Measurements from ENCODE around the gene BRSK1. TPM values are rescaled to one million over a fixed set of nuclear protein-coding genes. Genes with fewer than 3 reads are reported as not detected.

The BRSK1 gene
- total and polyA plus RNA-seq, 2 of the 8 experiments (the other 6 are each of a cell fraction or from before 2014, with no cell fraction given), result 27.6 to 32.7 TPM

- Histone ChIP-seq H3K4me3 (ENCODE audit: extremely low read depth in 1 of 4, insufficient read depth in 2 of 4, low read depth in 3 of 4, low read length in 4 of 4) (no peak overlapping the region), H3K9ac (replicated peaks in 1 of 4; ENCODE audit: extremely low read depth in 1 of 4, low read depth in 3 of 4, low read length in 3 of 4) (no peak overlapping the region), H2BK20ac (ENCODE audit: low read length) (no peak overlapping the region), H3K18ac (ENCODE audit: extremely low read depth, low read length) (no peak overlapping the region), H3K36me3 (ENCODE audit: control insufficient read depth in 2 of 4, insufficient read depth in 4 of 4, low read length in 3 of 4) (peaks cover 8 to 29% (median 16%) of the 10 kb centered on the region in 4 experiments; a peak in 6 of 8 replicates), H2BK5ac (ENCODE audit: low read depth, low read length) (peak overlapping the region; percentile 90), H3K27ac (ENCODE audit: low read depth, low read length) (peak overlapping the region; percentile 55; the same call in 1 of the 2 replicates), H4K20me1 (replicated peaks in 1 of 2; ENCODE audit: control insufficient read depth in 1 of 2, insufficient read depth in 2 of 2, low read length in 2 of 2) (peaks cover 17 to 38% of the 10 kb centered on the region in 2 experiments), H3K79me1 (ENCODE audit: low read depth, low read length) (peaks cover 22% of the 10 kb centered on the region), H2AK5ac (ENCODE audit: low read depth, low read length) (no peak overlapping the region), H3K56ac (replicated peaks; ENCODE audit: insufficient read length, low read depth, low read length) (no peak overlapping the region), H3K23ac (ENCODE audit: insufficient read length) (no peak overlapping the region), H3K9me3 (ENCODE audit: insufficient read depth in 2 of 2, low read depth in 1 of 2, low read length in 1 of 2) (no peaks in the 10 kb centered on the region), H2BK120ac (replicated peaks; ENCODE audit: low read depth, low read length) (no peak overlapping the region), H3K79me2 (ENCODE audit: control insufficient read depth in 1 of 2, insufficient read depth in 2 of 2, low read length in 2 of 2) (peaks cover 5 to 42% of the 10 kb centered on the region in 2 experiments; a peak in 3 of 4 replicates), H3K14ac (ENCODE audit: insufficient read length) (no peak overlapping the region), H4K91ac (replicated peaks; ENCODE audit: insufficient read length, low read length) (peak overlapping the region; percentile 7), H2BK12ac (ENCODE audit: low read depth, low read length) (0 out of 2 replicates have a peak overlapping the region, but pooled peaks have one; percentile 75), H3K4ac (replicated peaks; ENCODE audit: insufficient read length, low read depth, low read length) (no peak overlapping the region), H2AFZ (ENCODE audit: low read length) (no peak overlapping the region), H2BK15ac (ENCODE audit: low read length) (no peak overlapping the region), H3K4me1 (replicated peaks in 1 of 4; ENCODE audit: control insufficient read depth in 3 of 4, insufficient read depth in 4 of 4, low read length in 3 of 4) (no peaks in the 10 kb centered on the region; a peak in 1 of 7 replicates), H3K23me2 (ENCODE audit: low read depth, low read length) (no peaks in the 10 kb centered on the region), H4K8ac (ENCODE audit: extremely low read depth, insufficient read depth, low read length) (no peak overlapping the region), H4K5ac (ENCODE audit: insufficient read length, low read depth, low read length) (no peak overlapping the region), H3K27me3 (replicated peaks in 1 of 4; ENCODE audit: control insufficient read depth in 3 of 4, extremely low read depth in 1 of 4, insufficient read depth in 3 of 4, low read length in 3 of 4) (no peaks in the 10 kb centered on the region), H3K4me2 (ENCODE audit: insufficient read depth in 1 of 2, low read depth in 2 of 2, low read length in 2 of 2) (no peak overlapping the region)
- POLR2A ChIA-PET (ENCODE audit: partially characterized antibody), result interaction anchor here (0.6 kb wide), 1 partner anchor 17 kb away, joined by 3 read pairs; no protein-coding TSS in a partner anchor
- WGBS, 2 experiments (ENCODE audit: extremely low coverage in 1 of 2, insufficient coverage in 1 of 2, insufficient read length in 1 of 2, insufficient replicate concordance in 2 of 2, low coverage in 1 of 2, low lambda C conversion rate in 2 of 2, missing lambda C conversion rate in 1 of 2), result 92% methylated on average over 40 of the region's 40 CpGs; no CpG with 5 or more reads in 1 of the 2 experiments
- FAIRE-seq, result no peak
- DNase-seq (ENCODE audit: low read depth in 1 of 2, low spot score in 2 of 2), result no peak
- CTCF ChIA-PET (ENCODE audit: partially characterized antibody), result interaction anchor here (0.5 to 8.4 kb wide), 6 partner anchors 9 to 107 kb away, joined by 3 to 32 read pairs (median 3); no protein-coding TSS in a partner anchor
- no peak for TF ChIP-seq TAF1 (IDR thresholded peaks at IDR 0.05; ENCODE audit: low read depth, low read length)
Measured at GRCh38 chr19:55246462-55247451, 37.0 kb upstream of the BRSK1 start.
